Activated gamma-delta T cell treated with anti-CD3 and anti-CD28 coated beads, Interleukin-2, amount 50 U/mL, for 16 hours (primary cell): ENCODE measurements around the gene GOLGA1.

Experiments used
- DNase-seq: peaks from one replicate; pipeline ENCODE4 v3.0.0-alpha.2; 2020; ENCODE audit warnings: low read depth

GOLGA1 gene

GRCh38 chr9:124881138-124881743 lies 59.6 kb downstream of the GOLGA1 start:
- DNase-seq, result no peak

GRCh38 chr9:124880501-124880900 lies 60.4 kb downstream of the GOLGA1 start:
- DNase-seq, result no peak

- DNase-seq, result no peak
These were observed 61.7 kb downstream of the GOLGA1 start for GRCh38 chr9:124879226-124879625.

- no peak for DNase-seq
These were observed 62.4 kb downstream of the GOLGA1 start for GRCh38 chr9:124878518-124878917.

GRCh38 chr9:124878021-124878420 lies 62.9 kb downstream of the GOLGA1 start:
- DNase-seq, result no peak

- DNase-seq, result no peak
These were observed 63.7 kb downstream of the GOLGA1 start for GRCh38 chr9:124877021-124877782.

GRCh38 chr9:124875501-124875900 lies 65.4 kb downstream of the GOLGA1 start:
- no peak for DNase-seq

- DNase-seq, result peak; percentile 33
These were observed 67.2 kb downstream of the GOLGA1 start for GRCh38 chr9:124873664-124874063.

- DNase-seq, result no peak
These were observed 69.7 kb downstream of the GOLGA1 start for GRCh38 chr9:124871156-124871561.

- no peak for DNase-seq
These were observed 70.2 kb downstream of the GOLGA1 start for GRCh38 chr9:124870723-124871122.

GRCh38 chr9:124869986-124870560 lies 70.8 kb downstream of the GOLGA1 start:
- peak; percentile 83 for DNase-seq

- DNase-seq, result peak; percentile 26
These were observed 71.4 kb downstream of the GOLGA1 start for GRCh38 chr9:124869466-124869985.

- DNase-seq, result peak; percentile 85
These were observed 72.1 kb downstream of the GOLGA1 start for GRCh38 chr9:124868511-124869465.

GRCh38 chr9:124863371-124863871 lies 77.5 kb downstream of the GOLGA1 start:
- no peak for DNase-seq

GRCh38 chr9:124861342-124862229 lies 79.3 kb downstream of the GOLGA1 start, which contains the start of the genes ARPC5L and RPL35:
Gene ARPC5L, plus strand, starts transcription at chr9:124862130. Its CDS starts 7,161 bp downstream, at chr9:124869291.
Gene RPL35, minus strand, starts transcription at chr9:124861957. Its CDS starts 45 bp downstream, at chr9:124861912.
- peak; percentile 93 for DNase-seq

GRCh38 chr9:124860582-124861341 lies 80.1 kb downstream of the GOLGA1 start:
- DNase-seq, result no peak

GRCh38 chr9:124859803-124860581 lies 80.9 kb downstream of the GOLGA1 start:
- DNase-seq, result no peak

GRCh38 chr9:124858330-124859046 lies 82.4 kb downstream of the GOLGA1 start:
- DNase-seq, result no peak
